ENCODE results near the gene ADAMTSL4. TPM values are rescaled to one million over a fixed set of nuclear protein-coding genes. Genes with fewer than 3 reads are reported as not detected.

The ADAMTSL4 gene
- total RNA-seq, 1 donor from 2014 or later = 23.4 TPM

DNA sequence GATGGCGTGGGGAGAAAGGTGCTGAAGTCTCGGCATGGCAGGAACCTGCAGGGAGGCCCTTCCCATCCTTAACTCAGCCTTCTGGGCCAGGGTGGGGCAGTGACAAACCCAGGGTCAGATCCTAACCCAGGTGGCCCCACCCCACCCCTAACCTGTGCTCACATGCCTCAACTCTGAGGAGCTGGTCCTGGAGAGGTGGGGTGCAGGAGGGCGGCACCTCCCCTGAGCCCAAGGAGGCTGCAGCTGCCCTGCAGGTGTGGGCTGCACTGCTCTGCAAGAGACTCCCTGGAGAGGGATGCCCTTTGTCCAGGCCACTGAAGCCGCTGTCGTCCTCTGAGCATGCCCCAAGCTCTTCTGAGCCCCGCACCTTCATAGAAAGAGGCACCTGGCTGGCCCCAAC lies 15.2 kb upstream of the ADAMTSL4 start:
- DNase-seq (ENCODE audit: low spot score) = no peak

DNA sequence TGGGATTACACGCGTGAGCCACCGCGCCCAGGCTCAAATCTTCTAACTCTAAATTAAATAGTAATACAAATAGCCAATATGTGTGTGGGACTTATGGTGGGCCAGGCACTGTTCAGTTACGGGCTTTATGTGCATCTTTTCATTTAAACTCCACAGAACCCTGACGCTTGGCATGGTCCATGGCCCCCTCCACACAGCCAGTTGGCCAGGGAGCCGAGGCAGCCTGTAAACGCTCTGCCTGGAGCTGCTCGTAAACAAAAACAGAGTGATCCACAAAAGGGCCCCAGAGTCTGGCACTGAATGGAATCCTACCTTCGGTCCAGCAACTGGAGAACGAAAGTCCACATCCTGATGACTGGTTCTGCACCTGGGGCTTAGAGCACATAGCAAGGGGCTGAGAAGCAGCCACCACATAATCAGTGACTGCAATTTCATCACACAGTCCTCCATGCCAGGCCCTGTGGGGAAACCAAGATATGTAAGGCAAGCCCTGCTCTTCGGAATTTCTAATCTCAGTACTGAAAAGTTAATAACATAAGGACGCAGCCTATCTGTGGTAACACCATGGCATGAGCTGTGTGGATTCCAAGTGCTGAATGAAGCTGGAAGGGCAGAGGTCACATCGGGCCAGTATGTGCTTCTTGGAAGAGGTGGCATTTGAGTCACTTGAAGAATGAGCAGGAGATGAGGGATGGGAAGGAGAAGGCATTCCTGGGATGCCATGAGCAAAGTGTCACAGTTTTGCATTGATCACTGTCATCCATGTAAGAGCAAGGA lies 13.5 kb upstream of the ADAMTSL4 start:
- no peak for DNase-seq (ENCODE audit: low spot score)

DNA sequence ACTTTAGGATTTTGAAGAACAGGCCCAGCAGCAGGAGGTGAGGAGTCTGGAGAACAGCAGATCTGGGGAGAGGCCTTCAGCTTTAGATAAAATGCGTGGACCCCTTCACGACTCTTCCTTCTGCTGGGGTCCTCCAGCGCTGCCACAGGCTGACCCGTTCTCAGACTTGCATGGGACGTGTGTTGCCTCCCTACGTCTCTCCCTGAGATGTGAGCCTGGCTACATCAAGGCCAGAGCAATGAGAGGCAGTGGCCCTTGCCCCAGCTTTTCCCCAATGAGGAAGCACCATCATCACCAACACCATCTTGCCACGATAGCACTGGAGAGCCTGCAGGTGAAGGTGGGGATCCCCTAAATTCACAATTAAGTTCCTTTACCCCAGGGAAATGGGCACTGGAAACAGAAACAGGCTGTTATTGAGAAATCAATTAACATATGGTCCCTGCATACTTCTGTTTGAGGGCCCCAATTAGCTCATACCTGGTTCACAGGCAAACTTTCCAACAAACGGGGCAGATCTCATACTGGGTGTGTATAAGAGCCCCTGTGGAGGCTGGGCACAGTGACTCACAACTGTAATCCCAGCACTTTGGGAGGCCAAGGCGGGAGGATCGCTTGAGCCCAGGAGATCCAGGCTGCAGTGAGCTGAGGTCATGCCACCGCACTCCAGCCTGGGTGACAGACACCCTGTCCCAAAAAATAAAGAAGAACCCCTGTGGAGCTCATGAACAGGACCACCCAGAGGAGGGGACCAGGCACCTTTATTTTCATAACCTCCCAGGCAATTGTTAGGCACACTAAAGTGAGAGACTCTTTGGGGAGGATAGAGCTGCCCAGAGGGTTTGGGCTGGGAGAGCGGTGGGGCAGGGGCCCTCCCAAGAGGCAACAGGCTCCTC lies 12.1 kb upstream of the ADAMTSL4 start:
- no peak for DNase-seq (ENCODE audit: low spot score)

DNA sequence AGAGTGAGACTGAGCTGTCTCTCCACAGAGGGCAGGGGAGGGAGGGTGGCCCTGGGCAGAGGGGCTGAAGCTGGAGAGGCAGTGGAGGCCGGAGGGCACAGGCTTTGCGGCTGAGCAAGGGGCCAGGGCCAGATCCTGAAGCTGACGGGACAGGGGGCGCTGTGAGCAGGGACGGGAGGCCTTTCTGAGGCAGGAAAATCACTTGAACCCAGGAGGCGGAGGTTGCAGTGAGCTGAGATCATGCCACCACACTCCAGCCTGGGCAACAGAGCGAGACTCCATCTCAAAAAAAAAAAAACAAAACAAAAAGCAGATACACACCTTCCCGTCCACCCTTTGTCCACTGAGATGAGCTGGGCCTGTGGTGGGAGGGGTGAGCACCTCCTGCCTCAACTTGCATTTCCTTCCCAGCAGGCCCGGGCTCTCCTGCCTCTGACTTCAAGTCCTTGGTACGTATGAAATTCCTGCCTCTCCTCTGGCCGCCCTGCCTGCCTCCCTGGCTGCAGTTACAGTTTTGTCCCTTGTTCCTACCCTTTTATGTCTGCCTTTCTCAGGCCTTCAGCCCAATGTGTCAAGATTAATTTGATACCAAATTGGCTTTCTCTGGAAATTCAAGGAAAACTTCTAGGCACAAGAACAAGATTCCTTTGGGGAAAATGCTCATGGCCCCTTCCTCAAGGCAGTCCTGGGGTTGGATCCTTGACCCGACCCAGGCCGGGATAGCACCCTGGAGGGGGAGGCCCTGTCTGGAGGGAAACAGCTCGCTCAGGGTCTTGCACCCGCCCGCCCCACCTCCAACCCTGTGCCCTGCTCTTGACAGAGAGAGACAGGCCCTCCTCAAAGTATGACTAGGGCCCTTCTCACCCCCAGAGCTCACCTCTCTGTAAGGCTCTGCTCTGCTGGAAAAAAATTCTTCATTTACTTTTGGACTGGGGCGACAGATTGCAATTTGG lies 11.2 kb upstream of the ADAMTSL4 start:
- DNase-seq (ENCODE audit: low spot score) = peak; percentile 90

DNA sequence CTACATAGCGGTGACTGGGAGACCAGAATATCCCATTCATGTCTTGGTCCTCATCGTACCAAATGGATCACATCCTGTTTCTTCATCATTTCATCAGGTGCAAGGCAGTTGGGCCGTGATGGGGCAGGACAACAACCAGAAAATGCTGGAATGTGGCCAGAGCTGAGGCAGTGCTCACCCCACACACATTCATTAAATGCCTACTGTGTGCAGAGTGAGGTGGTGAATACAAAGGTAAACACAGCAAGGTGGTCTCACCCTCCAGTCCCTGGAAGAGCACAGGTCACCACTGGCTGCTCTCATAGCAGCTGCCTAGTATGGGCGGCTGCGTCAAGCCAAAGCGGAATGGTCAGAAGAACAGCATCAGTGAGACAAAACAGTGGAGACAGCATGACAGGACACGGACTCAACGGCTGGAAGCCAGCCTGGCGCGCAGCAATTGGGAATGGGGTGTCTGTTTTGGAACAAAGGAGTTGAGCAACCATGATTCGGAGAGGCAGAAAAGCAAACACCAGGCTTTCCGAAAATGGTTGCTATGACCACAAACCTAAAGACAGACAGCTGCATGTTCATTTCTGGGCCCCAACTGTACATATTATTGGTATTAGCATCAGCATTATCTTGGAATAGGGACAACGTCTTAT lies 5.6 kb upstream of the ADAMTSL4 start:
- DNase-seq (ENCODE audit: low spot score) = no peak

DNA sequence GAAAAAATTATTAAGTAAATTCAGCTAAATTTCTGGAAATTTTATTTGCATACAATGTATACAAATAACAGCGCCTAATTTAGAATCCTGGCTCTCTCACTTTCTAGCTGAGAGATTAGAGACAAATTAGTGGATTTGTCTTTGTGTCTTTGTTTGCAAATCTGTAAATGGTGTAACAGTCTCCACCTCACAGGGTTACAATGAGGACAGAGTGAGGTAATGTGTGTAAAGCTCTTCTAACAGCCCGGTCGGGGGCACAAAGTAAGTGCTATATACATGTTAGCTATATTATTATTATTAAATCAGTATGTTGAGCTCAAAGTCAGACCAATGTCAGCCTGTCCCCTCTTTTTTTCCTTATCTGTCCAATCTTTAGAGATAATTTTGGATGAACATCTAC lies 5.0 kb upstream of the ADAMTSL4 start:
- no peak for DNase-seq (ENCODE audit: low spot score)

DNA sequence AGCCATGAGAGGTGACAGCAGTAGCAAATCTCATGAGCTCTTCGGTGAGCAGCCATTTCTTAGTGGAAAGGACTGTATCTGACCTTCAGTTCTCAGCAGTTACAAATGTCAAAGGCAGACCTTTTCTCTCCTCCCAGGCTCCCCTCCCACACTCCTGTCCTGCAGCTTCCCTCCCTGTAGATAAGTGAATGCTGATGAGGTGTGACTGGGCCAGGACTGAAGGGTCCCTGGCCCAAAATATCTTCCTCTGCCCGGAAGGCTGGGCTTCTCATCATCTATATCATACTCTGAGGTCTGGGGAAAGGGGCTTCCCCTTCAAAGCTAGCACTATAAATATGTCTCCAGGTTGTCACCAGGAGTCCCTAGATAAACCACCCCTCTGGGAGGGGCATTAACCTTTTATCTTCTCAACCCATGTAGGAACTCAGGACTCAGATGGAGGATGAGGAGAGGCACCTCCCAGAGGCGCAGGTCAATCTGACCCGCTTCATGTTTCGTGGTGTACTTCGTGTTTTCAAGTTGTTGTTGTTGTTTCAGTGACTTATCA lies 3.6 kb upstream of the ADAMTSL4 start:
- DNase-seq (ENCODE audit: low spot score) = no peak

DNA sequence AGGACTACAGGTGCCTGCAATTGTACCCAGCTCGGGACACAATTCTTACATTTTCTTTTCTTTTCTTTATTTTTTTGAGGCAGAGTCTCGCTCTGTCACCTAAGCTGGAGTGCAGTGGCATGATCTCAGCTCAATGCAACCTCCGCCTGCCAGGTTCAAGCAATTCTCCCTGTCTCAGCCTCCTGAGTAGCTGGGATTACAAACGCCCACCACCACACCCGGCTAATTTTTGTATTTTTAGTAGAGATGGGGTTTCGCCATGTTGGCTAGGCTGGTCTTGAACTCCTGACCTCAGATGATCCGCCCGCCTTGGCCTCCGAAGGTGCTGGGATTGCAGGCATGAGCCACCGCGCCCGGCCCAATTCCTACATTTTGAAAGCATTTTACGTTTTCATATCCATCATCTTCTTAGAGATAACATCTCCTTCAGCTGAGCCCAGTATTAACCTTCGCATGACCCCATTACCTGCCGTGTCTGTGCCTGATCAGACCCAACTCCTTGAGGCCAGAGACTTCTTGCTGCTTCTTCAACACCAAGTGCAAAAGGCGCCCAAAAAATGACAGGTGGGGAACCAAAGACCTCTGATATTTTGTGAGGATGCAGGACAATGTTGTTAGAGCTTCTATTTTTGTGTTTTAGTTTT lies 2.8 kb upstream of the ADAMTSL4 start:
- no peak for DNase-seq (ENCODE audit: low spot score)

DNA sequence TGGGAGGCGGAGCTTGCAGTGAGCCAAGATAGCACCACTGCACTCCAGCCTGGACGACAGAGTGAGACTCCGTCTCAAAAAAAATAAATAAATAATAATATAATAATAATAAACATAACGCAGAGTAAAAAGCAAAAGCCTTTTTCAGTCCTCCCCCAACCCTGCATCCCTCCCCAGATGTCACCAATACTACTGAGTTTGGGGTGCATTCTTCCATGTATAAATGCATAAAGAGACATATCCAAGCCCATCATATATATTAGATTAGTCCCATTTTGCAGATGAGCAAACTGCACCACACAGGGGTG lies 930 bp upstream of the ADAMTSL4 start:
- no peak for DNase-seq (ENCODE audit: low spot score)

DNA sequence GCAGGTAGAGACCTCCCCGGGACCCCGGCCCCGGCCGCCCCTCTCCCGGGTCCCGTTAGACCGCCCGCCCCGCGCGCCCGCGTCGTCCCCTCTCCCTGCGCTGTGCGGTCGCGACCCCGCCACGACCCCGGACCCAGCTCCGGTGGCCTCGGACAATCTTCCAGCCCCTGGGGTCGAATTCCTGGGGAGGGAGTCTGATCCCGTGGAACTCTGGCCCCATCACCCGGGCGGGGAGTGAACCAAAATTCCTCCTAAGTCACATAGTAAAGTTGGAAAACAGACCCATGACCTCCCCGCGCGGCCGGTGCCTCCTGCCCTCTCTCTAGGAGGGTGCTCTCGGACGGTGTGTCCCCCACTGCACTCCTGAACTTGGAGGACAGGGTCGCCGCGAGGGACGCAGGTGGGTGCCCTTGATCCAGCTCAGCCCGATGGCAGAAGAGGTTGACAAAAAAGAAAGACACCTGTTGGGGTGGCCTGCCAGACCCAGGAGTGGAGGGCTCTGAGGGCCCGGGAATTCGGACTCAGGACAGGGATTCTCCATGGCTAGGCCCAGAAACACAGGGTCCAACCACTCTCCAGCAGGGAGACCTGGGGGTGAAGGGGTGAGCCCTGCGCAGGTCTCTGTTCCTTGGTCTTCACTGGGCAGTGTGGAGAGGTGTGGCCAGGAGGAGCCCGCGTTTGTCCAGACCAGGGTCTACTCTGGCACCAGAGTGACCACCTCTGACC lies 451 bp downstream of the ADAMTSL4 start:
- DNase-seq (ENCODE audit: low spot score) = peak; percentile 49

DNA sequence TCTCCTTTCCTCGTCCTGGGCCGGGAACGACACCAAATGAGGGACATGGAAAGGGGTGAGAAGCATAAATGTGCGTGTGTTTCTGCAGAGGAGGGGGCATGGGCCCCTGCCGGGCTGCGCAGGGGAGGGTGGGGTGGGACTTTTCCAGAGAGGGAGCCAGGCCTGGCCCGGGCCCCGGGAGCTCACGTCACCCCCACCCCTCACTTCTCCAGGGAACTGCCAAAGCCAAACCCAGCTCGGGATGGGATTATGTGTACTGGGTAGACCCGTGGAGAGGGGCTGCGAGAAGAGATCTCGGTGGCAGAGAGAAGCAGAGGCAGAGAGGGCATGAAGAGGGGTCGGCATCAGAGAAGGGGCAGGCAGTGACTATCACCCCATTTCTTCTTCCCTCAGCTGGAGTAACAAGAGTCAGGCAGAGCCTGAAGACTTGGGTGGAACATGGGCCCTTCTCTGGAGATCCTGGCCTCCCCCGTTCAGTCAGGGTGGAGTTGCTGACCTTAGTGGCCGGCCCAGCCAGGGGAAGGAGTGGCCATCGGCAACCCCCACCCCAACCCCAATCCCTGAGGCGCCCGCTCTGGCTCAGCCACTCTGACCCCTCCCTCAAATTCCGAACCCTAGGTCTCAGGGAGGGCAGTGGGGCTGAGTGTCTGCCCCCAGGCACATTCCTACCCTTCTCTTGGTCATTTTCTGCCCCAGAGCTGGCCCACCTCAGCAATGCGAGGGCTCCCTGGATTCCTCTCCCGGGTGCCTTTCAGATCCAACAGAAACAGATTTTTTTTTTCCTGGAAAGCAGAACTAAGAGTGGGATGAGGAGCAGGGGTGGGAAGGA lies 1.2 kb downstream of the ADAMTSL4 start:
- DNase-seq (ENCODE audit: low spot score) = peak; percentile 74

DNA sequence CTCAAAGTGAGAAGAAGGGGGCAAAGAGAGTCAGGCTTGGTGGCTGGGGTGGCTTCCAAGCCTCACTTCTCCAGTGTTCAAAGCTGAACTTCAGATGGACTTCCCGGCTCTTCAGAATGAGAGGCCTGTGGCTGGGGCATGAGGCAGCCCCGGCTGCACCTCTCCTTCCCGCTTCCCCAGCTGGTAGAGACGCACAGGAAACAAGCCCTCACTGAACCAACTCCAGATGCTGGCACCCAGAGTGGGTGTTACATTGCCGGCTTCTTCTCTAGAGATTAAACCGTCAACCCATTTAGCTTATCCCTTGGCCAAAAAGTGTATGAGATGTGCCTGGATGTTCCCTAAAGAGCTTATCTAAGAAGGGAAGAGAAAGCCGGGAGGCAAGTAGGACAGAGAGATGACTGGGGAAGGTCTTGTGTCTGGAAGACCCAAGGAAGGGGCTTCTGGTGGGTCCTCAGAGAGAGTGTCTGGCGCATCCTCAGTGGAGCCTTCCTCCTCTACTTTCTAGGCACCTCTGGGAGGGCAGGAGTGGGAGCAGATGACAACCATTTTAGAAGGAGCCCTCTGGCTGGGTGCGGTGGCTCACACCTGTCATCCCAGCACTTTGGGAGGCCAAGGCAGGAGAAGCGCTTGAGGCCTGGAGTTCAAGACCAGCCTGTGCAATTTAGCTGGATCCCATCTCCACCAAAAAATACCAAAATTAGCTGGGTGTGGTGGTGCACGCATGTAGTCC lies 2.0 kb downstream of the ADAMTSL4 start:
- DNase-seq (ENCODE audit: low spot score) = no peak

DNA sequence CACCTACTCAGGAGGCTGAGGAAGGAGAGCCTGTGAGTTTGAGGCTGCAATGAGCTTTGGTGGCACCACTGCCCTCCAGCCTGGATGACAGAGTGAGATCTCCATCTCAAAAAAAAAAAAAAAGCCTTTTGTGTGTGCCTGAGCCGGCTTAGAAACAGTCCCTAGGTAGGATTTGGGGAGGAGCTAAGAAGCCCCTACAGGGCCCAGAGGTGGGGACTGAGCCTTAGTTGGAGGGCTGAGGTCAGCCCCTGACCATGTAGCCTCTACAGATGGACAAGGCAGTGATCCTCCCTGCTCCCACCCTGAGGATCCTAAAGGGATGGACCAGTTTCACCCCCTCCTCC lies 2.5 kb downstream of the ADAMTSL4 start:
- no peak for DNase-seq (ENCODE audit: low spot score)

DNA sequence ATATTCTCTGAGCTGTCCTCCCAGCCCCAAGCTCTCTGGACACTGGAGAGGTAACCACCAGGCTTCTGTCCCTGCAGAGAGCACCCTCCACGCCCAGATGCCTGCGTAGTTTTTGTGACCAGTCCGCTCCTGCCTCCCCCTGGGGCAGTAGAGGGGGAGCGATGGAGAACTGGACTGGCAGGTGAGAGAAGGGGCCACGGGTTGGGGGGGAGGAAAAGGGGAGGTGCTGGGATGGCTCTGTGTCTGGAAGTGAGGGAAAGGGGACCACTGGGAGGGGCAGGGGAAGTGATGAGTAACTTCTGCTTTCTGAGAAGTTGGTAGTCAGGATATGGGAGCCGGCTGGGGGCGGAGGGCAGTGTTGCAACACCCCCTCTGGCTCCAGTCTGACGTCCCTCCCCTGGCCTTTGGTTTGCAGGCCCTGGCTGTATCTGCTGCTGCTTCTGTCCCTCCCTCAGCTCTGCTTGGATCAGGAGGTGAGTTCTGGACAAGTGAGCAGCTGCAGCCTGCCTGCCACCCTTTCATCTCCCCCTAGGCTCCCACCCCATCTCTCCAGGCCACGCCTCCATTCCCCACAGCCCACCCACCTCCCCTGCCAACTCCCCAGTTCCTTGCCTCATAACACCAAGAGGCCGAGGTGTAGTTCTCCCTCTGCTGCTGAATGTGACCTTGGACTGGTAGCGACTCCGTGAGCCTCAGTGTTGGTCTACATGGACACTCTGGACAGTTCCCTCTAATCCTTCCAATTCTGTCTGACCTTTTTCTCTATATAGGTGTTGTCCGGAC lies 3.1 kb downstream of the ADAMTSL4 start:
- DNase-seq (ENCODE audit: low spot score) = peak; percentile 96

DNA sequence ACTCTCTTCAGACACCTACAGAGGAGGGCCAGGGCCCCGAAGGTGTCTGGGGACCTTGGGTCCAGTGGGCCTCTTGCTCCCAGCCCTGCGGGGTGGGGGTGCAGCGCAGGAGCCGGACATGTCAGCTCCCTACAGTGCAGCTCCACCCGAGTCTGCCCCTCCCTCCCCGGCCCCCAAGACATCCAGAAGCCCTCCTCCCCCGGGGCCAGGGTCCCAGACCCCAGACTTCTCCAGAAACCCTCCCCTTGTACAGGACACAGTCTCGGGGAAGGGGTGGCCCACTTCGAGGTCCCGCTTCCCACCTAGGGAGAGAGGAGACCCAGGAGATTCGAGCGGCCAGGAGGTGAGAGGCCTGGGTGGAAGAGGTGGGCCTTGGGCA lies 3.7 kb downstream of the ADAMTSL4 start:
- DNase-seq (ENCODE audit: low spot score) = no peak

DNA sequence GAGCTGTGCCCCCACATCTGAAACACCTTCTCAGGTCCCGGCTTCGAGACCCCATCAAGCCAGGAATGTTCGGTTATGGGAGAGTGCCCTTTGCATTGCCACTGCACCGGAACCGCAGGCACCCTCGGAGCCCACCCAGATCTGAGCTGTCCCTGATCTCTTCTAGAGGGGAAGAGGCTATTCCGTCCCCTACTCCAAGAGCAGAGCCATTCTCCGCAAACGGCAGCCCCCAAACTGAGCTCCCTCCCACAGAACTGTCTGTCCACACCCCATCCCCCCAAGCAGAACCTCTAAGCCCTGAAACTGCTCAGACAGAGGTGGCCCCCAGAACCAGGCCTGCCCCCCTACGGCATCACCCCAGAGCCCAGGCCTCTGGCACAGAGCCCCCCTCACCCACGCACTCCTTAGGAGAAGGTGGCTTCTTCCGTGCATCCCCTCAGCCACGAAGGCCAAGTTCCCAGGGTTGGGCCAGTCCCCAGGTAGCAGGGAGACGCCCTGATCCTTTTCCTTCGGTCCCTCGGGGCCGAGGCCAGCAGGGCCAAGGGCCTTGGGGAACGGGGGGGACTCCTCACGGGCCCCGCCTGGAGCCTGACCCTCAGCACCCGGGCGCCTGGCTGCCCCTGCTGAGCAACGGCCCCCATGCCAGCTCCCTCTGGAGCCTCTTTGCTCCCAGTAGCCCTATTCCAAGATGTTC lies 4.3 kb downstream of the ADAMTSL4 start:
- no peak for DNase-seq (ENCODE audit: low spot score)

DNA sequence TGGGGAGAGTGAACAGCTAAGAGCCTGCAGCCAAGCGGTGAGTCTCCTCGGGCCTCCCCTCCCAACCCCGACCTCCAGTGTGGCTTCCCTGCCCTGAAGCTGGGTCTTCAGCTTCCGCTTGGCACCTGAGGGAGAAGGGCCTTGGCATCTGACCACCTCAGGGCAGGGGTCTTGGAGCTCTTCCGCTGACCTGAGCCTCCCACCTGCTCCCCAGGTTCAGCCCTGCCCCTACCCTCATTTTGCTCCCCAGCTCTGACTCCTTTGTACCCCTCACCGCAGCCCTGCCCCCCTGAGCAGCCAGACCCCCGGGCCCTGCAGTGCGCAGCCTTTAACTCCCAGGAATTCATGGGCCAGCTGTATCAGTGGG lies 4.9 kb downstream of the ADAMTSL4 start:
- no peak for DNase-seq (ENCODE audit: low spot score)
